CD14-positive monocyte (primary cell): ENCODE data around the gene RAC2. TPM values are rescaled to one million over a fixed set of nuclear protein-coding genes. Genes with fewer than 3 reads are reported as not detected.

ENCODE experiments used
- DNase-seq, 3 donors: peaks; one replicate each; pipeline ENCODE4 v3.0.0-alpha.2; 2011 to 2022
- H2AFZ ChIP-seq: 2 replicates; pipeline ENCODE4 v1.6.0; 2012; ENCODE audit warnings: mild to moderate bottlenecking, low read depth, low read length, inconsistent platforms; ENCODE audit not compliant: insufficient read depth, poor library complexity, severe bottlenecking
- H3K27ac ChIP-seq, 2 donors: 1 replicate in 1 of 2; 2 replicates in 1 of 2; pipeline ENCODE4 v1.5.1; 2012 to 2013; ENCODE audit warnings: low read length in 2 of 2, control low read depth in 1 of 2, inconsistent platforms in 1 of 2, low read depth in 1 of 2, mild to moderate bottlenecking in 1 of 2
- H3K27me3 ChIP-seq, 2 donors: one replicate each; pipeline versions ENCODE4 v1.6.0 to v1.6.1; 2011 to 2013; ENCODE audit warnings: low read length in 2 of 2; ENCODE audit not compliant: control insufficient read depth in 2 of 2, insufficient read depth in 2 of 2
- H3K36me3 ChIP-seq, 2 donors: replicated peaks in 1 of 2; 1 replicate in 1 of 2; 2 replicates in 1 of 2; pipeline versions ENCODE4 v1.5.1 to v1.6.1; 2012 to 2013; ENCODE audit warnings: low read length in 2 of 2, control low read depth in 1 of 2, inconsistent platforms in 1 of 2, mild to moderate bottlenecking in 1 of 2; ENCODE audit not compliant: insufficient read depth in 2 of 2, control insufficient read depth in 1 of 2
- H3K4me1 ChIP-seq, 2 donors: 1 replicate in 1 of 2; 2 replicates in 1 of 2; pipeline versions ENCODE4 v1.5.1 to v1.6.1; 2012 to 2013; ENCODE audit warnings: low read length in 2 of 2, control low read depth in 1 of 2, inconsistent platforms in 1 of 2, mild to moderate bottlenecking in 1 of 2, moderate library complexity in 1 of 2; ENCODE audit not compliant: insufficient read depth in 2 of 2, control insufficient read depth in 1 of 2
- H3K4me2 ChIP-seq: replicated peaks from 2 replicates; pipeline ENCODE3; 2012; ENCODE audit warnings: low read length, moderate library complexity, mild to moderate bottlenecking; ENCODE audit not compliant: poor library complexity, severe bottlenecking; ENCODE audit errors: extremely low read depth
- H3K4me3 ChIP-seq, 3 experiments: fragments of 200-600 bp in 1 of 3; sonication (generic) in 1 of 3; replicated peaks in 1 of 3; 1 replicate in 2 of 3; 2 replicates in 1 of 3; pipeline ENCODE4 v1.5.1; 2011 to 2013; ENCODE audit warnings: low read length in 3 of 3, mild to moderate bottlenecking in 3 of 3, control low read depth in 2 of 3, low read depth in 2 of 3, inconsistent platforms in 1 of 3, moderate library complexity in 1 of 3
- H3K79me2 ChIP-seq: 2 replicates; pipeline ENCODE4 v1.6.0; 2012; ENCODE audit warnings: mild to moderate bottlenecking, control low read depth, inconsistent platforms, low read length, moderate library complexity; ENCODE audit not compliant: insufficient read depth
- H3K9ac ChIP-seq: 2 replicates; pipeline ENCODE4 v1.6.0; 2017; ENCODE audit warnings: low read length, mild to moderate bottlenecking; ENCODE audit not compliant: insufficient read depth, poor library complexity, severe bottlenecking
- H3K9me3 ChIP-seq, 2 donors: replicated peaks in 1 of 2; 1 replicate in 1 of 2; 2 replicates in 1 of 2; pipeline versions ENCODE4 v1.5.1 to v1.6.1; 2012 to 2013; ENCODE audit warnings: low read length in 2 of 2, control low read depth in 1 of 2; ENCODE audit not compliant: control insufficient read depth in 1 of 2, insufficient read depth in 1 of 2
- H4K20me1 ChIP-seq: 2 replicates; pipeline ENCODE4 v1.6.0; 2012; ENCODE audit warnings: mild to moderate bottlenecking, low read length, control low read depth, moderate library complexity; ENCODE audit not compliant: insufficient read depth
- H3K27ac Mint-ChIP-seq, 7 donors: one replicate each; pipeline ENCODE4 v1.8.0; 2020; ENCODE audit warnings: mild to moderate bottlenecking in 7 of 7, mixed read lengths in 7 of 7, moderate library complexity in 6 of 7, inconsistent platforms in 2 of 7
- H3K27me3 Mint-ChIP-seq, 3 donors: one replicate each; pipeline ENCODE4 v1.8.0; 2021 to 2022; ENCODE audit warnings: low read depth in 3 of 3, mild to moderate bottlenecking in 3 of 3, mixed read lengths in 3 of 3, moderate library complexity in 3 of 3, inconsistent platforms in 1 of 3
- H3K36me3 Mint-ChIP-seq, 2 donors: one replicate each; pipeline ENCODE4 v1.8.0; 2020; ENCODE audit warnings: mixed read lengths in 2 of 2, inconsistent platforms in 1 of 2, mild to moderate bottlenecking in 1 of 2
- H3K4me1 Mint-ChIP-seq: one replicate; pipeline ENCODE4 v1.8.0; 2020; ENCODE audit warnings: mild to moderate bottlenecking, mixed read lengths
- H3K4me3 Mint-ChIP-seq, 2 donors: one replicate each; pipeline ENCODE4 v1.8.0; 2020; ENCODE audit warnings: mild to moderate bottlenecking in 2 of 2, mixed read lengths in 2 of 2, moderate library complexity in 1 of 2
- H3K9me3 Mint-ChIP-seq, 7 donors: one replicate each; pipeline ENCODE4 v1.8.0; 2020 to 2022; ENCODE audit warnings: mixed read lengths in 7 of 7, mild to moderate bottlenecking in 6 of 7, moderate library complexity in 6 of 7, inconsistent platforms in 2 of 7
- WGBS: methylation state at CpG from one replicate; pipeline ENCODE4 v1.1.5; 2013; ENCODE audit warnings: missing lambda C conversion rate; ENCODE audit not compliant: insufficient coverage; 5-methylcytosine and 5-hydroxymethylcytosine counted together
- intact Hi-C, 2 donors: fragments of 100-400 bp; cut with micrococcal nuclease; formaldehyde crosslinking; loops; one replicate each; pipeline versions ENCODE4 v1.15.0 to v1.15.1; 2023
- polyA plus RNA-seq, 3 donors: library from polyadenylated mRNA; depleted of rRNA in 1 of 3; unstranded in 2 of 3; stranded (reverse) in 1 of 3; fragments of 300-500 nt in 2 of 3; fragments of >200 nt in 1 of 3; fragmentation: Illumina TruSeq in 2 of 3; gene quantifications; 1 replicate in 2 of 3; 2 replicates in 1 of 3; pipeline ENCODE4 v1.2.3, GENCODE V29; 2012 to 2021
- TF ChIP-seq, protein P1 (sequence below): fragments of 200-600 bp; IDR thresholded peaks from one replicate; pipeline ENCODE4 v1.8.0; 2022; ENCODE audit warnings: antibody characterized with exemption, mild to moderate bottlenecking

Gene RAC2
- polyA plus RNA-seq, 3 donors: 360 to 529 (median 526) TPM

DNA sequence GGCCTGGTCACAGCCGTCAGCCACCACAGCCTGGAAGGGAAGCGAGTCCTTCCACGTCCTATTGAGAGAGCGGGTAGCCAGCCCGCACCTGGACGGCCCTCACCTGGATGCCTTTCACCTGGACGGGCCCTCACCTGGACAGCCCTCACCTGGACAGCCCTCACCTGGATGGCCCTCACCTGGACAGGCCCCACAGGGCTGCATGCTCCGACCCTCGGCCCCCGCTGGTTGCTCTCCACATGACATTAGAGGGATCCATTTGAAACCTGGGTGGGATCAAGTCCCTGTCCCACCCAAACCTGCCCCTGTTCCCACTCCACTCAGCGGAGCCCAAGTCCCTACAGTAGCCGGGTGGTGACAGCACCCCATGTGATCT lies 59.7 kb downstream of the RAC2 start:
- Mint-ChIP-seq H3K27me3 (peaks cover 9 to 17% (median 16%) of the 10 kb centered on the region in 3 donors), H3K36me3 (no peaks in the 10 kb centered on the region), H3K4me1 (peaks cover 16% of the 10 kb centered on the region), H3K4me3 (no peak overlapping the region), H3K27ac (peak overlapping the region in 1 of 7 donors; percentile 37), H3K9me3 (peaks cover 0 to 3% (median 0%) of the 10 kb centered on the region in 7 donors)
- H3K4me1 ChIP-seq: peaks cover 5 to 9% of the 10 kb centered on the region in 2 donors
- H3K27me3 ChIP-seq: peaks cover 0 to 3% of the 10 kb centered on the region in 2 donors
- no peak overlapping the region for H3K27ac ChIP-seq
- H3K9me3 ChIP-seq: no peaks in the 10 kb centered on the region
- intact Hi-C loops: no loop called here
- H3K79me2 ChIP-seq: no peaks in the 10 kb centered on the region
- no peak overlapping the region for H2AFZ ChIP-seq
- WGBS: 88% methylated on average over 9 of the region's 12 CpGs
- no peak overlapping the region for H3K4me3 ChIP-seq
- H3K36me3 ChIP-seq: no peaks in the 10 kb centered on the region
- no peaks in the 10 kb centered on the region for H4K20me1 ChIP-seq
- TF ChIP-seq, protein P1, sequence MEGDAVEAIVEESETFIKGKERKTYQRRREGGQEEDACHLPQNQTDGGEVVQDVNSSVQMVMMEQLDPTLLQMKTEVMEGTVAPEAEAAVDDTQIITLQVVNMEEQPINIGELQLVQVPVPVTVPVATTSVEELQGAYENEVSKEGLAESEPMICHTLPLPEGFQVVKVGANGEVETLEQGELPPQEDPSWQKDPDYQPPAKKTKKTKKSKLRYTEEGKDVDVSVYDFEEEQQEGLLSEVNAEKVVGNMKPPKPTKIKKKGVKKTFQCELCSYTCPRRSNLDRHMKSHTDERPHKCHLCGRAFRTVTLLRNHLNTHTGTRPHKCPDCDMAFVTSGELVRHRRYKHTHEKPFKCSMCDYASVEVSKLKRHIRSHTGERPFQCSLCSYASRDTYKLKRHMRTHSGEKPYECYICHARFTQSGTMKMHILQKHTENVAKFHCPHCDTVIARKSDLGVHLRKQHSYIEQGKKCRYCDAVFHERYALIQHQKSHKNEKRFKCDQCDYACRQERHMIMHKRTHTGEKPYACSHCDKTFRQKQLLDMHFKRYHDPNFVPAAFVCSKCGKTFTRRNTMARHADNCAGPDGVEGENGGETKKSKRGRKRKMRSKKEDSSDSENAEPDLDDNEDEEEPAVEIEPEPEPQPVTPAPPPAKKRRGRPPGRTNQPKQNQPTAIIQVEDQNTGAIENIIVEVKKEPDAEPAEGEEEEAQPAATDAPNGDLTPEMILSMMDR: no peak
- H3K4me2 ChIP-seq: no peak overlapping the region
- H3K9ac ChIP-seq: no peak overlapping the region
- no peak for DNase-seq

DNA sequence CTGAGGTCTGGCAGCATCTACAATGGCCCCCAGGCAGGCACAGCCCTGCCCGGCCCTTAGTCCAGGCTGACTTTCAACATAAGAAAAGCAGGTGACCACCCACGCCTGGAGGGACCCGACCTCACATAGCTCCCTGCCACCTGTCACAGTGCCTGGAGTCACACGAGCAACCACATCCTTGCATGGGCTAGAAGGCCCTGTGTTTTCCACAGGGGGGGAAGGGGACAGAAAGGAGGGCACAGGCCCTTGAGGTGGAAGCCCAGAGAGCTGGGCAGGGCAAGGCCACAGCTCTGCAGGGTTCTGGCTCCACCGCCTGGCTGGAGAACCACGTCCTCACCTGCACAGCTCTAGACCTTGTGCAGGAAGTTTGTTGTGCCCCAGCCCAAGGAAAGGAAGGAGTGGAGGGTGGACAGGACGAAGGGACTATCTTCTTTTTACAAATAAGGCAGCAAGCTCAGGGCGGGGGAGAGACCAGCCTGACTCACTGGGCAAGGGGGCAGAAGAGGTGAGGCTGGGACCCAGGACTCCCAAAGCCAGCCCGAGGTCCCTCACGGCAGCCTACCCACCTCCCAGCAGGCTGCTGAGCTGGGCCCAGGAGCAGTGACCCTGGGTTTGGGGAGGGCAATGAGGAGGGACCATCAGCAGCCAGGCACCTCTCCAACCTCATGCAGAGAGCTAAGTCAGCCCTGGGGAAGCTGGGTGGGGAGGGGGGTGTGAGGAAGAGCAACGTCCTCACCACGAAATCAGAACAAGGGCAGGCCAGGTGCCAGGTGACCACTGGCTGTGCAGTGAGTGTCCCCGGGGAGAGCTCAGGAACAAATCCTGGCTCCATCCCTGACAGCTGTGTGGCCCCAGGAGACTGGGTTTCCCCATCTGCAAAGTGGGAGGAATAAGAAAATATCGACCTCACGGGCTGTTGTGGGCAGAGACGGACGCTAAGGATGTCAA lies 60.4 kb downstream of the RAC2 start:
- Mint-ChIP-seq H3K4me1 (peaks cover 19% of the 10 kb centered on the region), H3K27ac (peak overlapping the region in 2 of 7 donors; percentile 40 to 46), H3K36me3 (no peaks in the 10 kb centered on the region), H3K27me3 (peaks cover 9 to 17% (median 16%) of the 10 kb centered on the region in 3 donors), H3K4me3 (no peak overlapping the region), H3K9me3 (peaks cover 0 to 3% (median 0%) of the 10 kb centered on the region in 7 donors)
- H3K9me3 ChIP-seq: no peaks in the 10 kb centered on the region
- H3K4me1 ChIP-seq: peaks cover 9 to 14% of the 10 kb centered on the region in 2 donors
- H3K4me2 ChIP-seq: no peak overlapping the region
- no peaks in the 10 kb centered on the region for H4K20me1 ChIP-seq
- no peak for DNase-seq
- peaks cover 0 to 3% of the 10 kb centered on the region in 2 donors for H3K27me3 ChIP-seq
- no peak overlapping the region for H3K9ac ChIP-seq
- TF ChIP-seq, protein P1: no peak
- WGBS: 75% methylated on average over 10 of the region's 17 CpGs
- no peak overlapping the region for H2AFZ ChIP-seq
- H3K4me3 ChIP-seq: no peak overlapping the region
- no peaks in the 10 kb centered on the region for H3K36me3 ChIP-seq
- no peaks in the 10 kb centered on the region for H3K79me2 ChIP-seq
- intact Hi-C loops: no loop called here
- no peak overlapping the region for H3K27ac ChIP-seq
